Measurements from ENCODE around the gene USP6.

DNA sequence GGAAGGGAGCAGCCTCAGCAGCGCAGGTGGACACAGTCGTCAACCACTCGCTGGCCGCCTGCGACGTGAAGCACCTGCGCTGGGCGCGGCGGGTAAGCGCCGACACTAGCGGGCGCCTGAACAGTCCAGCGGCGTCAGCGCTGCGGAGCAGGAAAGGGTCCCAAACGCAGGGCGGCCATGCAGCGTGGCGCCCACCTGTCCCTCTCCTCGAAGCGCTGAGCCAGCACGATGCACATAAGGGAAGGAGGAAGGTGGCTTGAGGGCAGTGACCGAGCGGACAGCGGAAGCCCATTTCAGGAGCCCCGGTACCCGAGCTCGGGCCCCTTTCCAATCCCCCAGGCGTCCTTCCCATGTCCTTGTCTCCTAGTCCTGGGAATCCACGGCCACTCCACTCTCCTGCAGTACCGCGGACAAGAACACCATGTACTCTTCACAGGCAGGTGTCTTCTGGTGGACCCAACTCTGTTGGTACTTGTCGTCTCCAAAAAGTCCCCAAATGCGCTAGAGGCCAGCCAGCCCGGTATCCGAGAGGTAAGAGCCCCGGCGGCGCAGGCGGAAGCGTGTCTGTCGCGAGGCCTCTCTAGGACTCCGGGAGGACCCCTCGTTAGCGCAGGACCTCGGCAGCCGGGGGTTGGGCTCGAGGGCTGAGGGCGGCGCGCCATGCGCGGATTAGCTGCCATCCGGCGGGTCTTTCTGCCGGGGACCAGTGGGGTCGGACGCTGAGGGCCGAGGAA is 18.6 kb upstream of the USP6 start:
- TF ChIP-seq, protein P1, sequence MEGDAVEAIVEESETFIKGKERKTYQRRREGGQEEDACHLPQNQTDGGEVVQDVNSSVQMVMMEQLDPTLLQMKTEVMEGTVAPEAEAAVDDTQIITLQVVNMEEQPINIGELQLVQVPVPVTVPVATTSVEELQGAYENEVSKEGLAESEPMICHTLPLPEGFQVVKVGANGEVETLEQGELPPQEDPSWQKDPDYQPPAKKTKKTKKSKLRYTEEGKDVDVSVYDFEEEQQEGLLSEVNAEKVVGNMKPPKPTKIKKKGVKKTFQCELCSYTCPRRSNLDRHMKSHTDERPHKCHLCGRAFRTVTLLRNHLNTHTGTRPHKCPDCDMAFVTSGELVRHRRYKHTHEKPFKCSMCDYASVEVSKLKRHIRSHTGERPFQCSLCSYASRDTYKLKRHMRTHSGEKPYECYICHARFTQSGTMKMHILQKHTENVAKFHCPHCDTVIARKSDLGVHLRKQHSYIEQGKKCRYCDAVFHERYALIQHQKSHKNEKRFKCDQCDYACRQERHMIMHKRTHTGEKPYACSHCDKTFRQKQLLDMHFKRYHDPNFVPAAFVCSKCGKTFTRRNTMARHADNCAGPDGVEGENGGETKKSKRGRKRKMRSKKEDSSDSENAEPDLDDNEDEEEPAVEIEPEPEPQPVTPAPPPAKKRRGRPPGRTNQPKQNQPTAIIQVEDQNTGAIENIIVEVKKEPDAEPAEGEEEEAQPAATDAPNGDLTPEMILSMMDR (IDR thresholded peaks at IDR 0.05): no peak
- TF ChIP-seq POLR2A (IDR thresholded peaks at IDR 0.05): no peak
